MM.1S (cell line): Measurements from ENCODE around the gene PLA2G4E.

Source experiments
- CTCF ChIP-seq: fragments of 300-600 bp; sonication (generic); IDR thresholded peaks from 2 replicates; pipeline ENCODE4 v1.5.1; 2016; ENCODE audit warnings: antibody characterized with exemption, low read length, mixed read lengths
- EZH2phosphoT487 ChIP-seq: fragments of 300-600 bp; sonication (generic); IDR thresholded peaks from 2 replicates; pipeline ENCODE4 v1.6.1; 2018; ENCODE audit warnings: antibody characterized with exemption, low read length

DNA sequence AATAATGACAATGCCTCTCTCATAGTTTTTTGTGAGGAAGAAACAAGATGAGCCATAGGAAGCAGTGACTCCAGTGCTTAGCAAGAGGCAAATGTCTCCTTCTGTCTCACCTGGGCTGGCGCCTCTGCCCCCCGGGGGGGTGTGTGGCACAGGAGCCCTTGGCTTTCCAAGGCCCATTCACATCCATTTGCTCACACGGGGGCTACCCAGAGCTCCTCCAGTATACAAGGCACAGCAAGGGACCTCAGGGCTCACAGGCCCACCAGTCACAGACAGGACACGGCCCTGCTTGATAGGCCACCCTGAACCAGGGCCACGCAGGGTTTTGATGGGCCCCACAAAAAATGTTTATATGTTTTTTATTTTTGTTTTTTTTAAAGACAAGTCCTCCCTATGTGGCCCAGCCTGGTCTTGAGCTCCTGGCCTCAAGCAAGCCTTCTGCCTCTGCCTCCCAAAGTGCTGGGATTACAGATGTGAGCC, 26.6 kb downstream of the PLA2G4E start:
- no peak for TF ChIP-seq EZH2phosphoT487
- TF ChIP-seq CTCF, result no peak
